Umbilical cord (tissue), 2 donors: ENCODE results near the gene CYSTM1. TPM values are rescaled to one million over a fixed set of nuclear protein-coding genes. Genes with fewer than 3 reads are reported as not detected.
A peak's percentile ranks its signal among the peaks of the same experiment; 100 is the strongest.

Source experiments
- DNase-seq: peaks from one replicate; pipeline ENCODE4 v3.0.0-alpha.2; 2015; ENCODE audit warnings: low spot score
- total RNA-seq: library from RNA; depleted of rRNA; stranded (reverse); fragments of >200 nt; gene quantifications from one replicate; pipeline ENCODE4 v1.2.3, GENCODE V29; 2014; ENCODE audit warnings: low replicate concordance; ENCODE audit not compliant: insufficient read depth

The CYSTM1 gene
- 6.3 TPM for total RNA-seq

GRCh38 chr5:140174465-140175366, at the start of gene CYSTM1:
Gene CYSTM1, plus strand, starts transcription at chr5:140175188. Its CDS starts 19,278 bp downstream, at chr5:140194466.
- peak; percentile 96 for DNase-seq

GRCh38 chr5:140125637-140126036, 49.4 kb upstream of the CYSTM1 start, which contains the start of gene IGIP:
Gene IGIP, plus strand, starts transcription at chr5:140125937. Its CDS starts 2,540 bp downstream, at chr5:140128477.
- DNase-seq: no peak

- no peak for DNase-seq
These were observed 48.5 kb upstream of the CYSTM1 start for GRCh38 chr5:140126315-140127012.

GRCh38 chr5:140128376-140128775, 46.6 kb upstream of the CYSTM1 start:
- DNase-seq: no peak

- no peak for DNase-seq
These were observed 43.8 kb upstream of the CYSTM1 start for GRCh38 chr5:140130949-140131733.

GRCh38 chr5:140131967-140132409, 43.0 kb upstream of the CYSTM1 start:
- DNase-seq: peak; percentile 79

GRCh38 chr5:140133514-140134167, 41.3 kb upstream of the CYSTM1 start:
- DNase-seq: no peak

- DNase-seq: no peak
These were observed 40.6 kb upstream of the CYSTM1 start for GRCh38 chr5:140134277-140134935.

- DNase-seq: no peak
These were observed 39.9 kb upstream of the CYSTM1 start for GRCh38 chr5:140135127-140135526.

- no peak for DNase-seq
These were observed 38.4 kb upstream of the CYSTM1 start for GRCh38 chr5:140136624-140137023.

GRCh38 chr5:140140435-140140834, 34.6 kb upstream of the CYSTM1 start:
- no peak for DNase-seq

GRCh38 chr5:140141241-140141640, 33.7 kb upstream of the CYSTM1 start:
- DNase-seq: peak; percentile 26

- no peak for DNase-seq
These were observed 32.7 kb upstream of the CYSTM1 start for GRCh38 chr5:140142246-140142645.

GRCh38 chr5:140142856-140143255, 32.1 kb upstream of the CYSTM1 start:
- DNase-seq: no peak

GRCh38 chr5:140143521-140144258, 31.3 kb upstream of the CYSTM1 start:
- DNase-seq: no peak

GRCh38 chr5:140145256-140145655, 29.7 kb upstream of the CYSTM1 start:
- no peak for DNase-seq

- peak; percentile 63 for DNase-seq
These were observed 29.0 kb upstream of the CYSTM1 start for GRCh38 chr5:140145818-140146522.

- no peak for DNase-seq
These were observed 28.5 kb upstream of the CYSTM1 start for GRCh38 chr5:140146523-140146842.

- no peak for DNase-seq
These were observed 27.5 kb upstream of the CYSTM1 start for GRCh38 chr5:140147460-140147859.
